ENCODE data around the gene IFNLR1. TPM values are rescaled to one million over a fixed set of nuclear protein-coding genes. Genes with fewer than 3 reads are reported as not detected.

The IFNLR1 gene
- total RNA-seq, 4 donors from 2014 or later: 10.4 to 16.4 (median 14.4) TPM

DNA sequence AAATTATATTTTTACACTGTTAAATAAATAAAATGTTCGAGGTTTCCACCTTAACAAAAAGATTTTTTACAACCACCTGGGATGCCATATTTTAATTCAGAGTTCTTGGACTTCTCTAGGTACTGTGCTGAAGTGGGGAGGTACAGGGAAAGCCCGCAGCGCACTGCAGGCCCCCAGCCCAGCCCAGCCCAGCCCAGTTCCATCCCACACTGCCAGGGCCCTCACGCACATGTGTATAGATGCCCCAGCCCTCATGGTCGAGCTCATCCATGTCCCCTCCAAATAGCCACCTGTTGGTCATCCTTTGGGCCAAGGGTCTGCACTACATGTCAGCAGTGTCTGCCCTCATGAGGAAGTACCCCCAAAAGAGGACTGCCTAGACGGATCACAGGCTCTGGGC, 63.5 kb downstream of the IFNLR1 start:
- DNase-seq (ENCODE audit: low spot score in 2 of 2): no peak
- intact Hi-C loops (cut with DNase I; ENCODE audit: low total_unique reads): no loop called here
- 77 to 89% methylated on average over 6 of the region's 6 CpGs for WGBS, 2 donors
- TF ChIP-seq POLR2A (IDR thresholded peaks at IDR 0.05): no peak
- TF ChIP-seq, protein P1, sequence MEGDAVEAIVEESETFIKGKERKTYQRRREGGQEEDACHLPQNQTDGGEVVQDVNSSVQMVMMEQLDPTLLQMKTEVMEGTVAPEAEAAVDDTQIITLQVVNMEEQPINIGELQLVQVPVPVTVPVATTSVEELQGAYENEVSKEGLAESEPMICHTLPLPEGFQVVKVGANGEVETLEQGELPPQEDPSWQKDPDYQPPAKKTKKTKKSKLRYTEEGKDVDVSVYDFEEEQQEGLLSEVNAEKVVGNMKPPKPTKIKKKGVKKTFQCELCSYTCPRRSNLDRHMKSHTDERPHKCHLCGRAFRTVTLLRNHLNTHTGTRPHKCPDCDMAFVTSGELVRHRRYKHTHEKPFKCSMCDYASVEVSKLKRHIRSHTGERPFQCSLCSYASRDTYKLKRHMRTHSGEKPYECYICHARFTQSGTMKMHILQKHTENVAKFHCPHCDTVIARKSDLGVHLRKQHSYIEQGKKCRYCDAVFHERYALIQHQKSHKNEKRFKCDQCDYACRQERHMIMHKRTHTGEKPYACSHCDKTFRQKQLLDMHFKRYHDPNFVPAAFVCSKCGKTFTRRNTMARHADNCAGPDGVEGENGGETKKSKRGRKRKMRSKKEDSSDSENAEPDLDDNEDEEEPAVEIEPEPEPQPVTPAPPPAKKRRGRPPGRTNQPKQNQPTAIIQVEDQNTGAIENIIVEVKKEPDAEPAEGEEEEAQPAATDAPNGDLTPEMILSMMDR (IDR thresholded peaks at IDR 0.05): no peak
- no peak overlapping the region for H3K4me3 ChIP-seq (ENCODE audit: low read depth, poor library complexity, severe bottlenecking)

GRCh38 chr1:24122776-24123175, 64.3 kb downstream of the IFNLR1 start:
- intact Hi-C loops (cut with DNase I; ENCODE audit: low total_unique reads): no loop called here
- 92 to 95% methylated on average over 7 of the region's 7 CpGs for WGBS, 2 donors
- DNase-seq (ENCODE audit: low spot score in 2 of 2): no peak
- no peak overlapping the region for H3K4me3 ChIP-seq (ENCODE audit: low read depth, poor library complexity, severe bottlenecking)
- TF ChIP-seq POLR2A (IDR thresholded peaks at IDR 0.05): no peak
- TF ChIP-seq, protein P1 (IDR thresholded peaks at IDR 0.05): no peak

- H3K4me3 ChIP-seq (ENCODE audit: low read depth, poor library complexity, severe bottlenecking): no peak overlapping the region
- no peak for DNase-seq (ENCODE audit: low spot score in 2 of 2)
- 89 to 91% methylated on average over 14 of the region's 14 CpGs for WGBS, 2 donors
- intact Hi-C loops (cut with DNase I; ENCODE audit: low total_unique reads): no loop called here
- TF ChIP-seq, protein P1 (IDR thresholded peaks at IDR 0.05): no peak
- no peak for TF ChIP-seq POLR2A (IDR thresholded peaks at IDR 0.05)
Measured at GRCh38 chr1:24121406-24121805, 65.7 kb downstream of the IFNLR1 start.

DNA sequence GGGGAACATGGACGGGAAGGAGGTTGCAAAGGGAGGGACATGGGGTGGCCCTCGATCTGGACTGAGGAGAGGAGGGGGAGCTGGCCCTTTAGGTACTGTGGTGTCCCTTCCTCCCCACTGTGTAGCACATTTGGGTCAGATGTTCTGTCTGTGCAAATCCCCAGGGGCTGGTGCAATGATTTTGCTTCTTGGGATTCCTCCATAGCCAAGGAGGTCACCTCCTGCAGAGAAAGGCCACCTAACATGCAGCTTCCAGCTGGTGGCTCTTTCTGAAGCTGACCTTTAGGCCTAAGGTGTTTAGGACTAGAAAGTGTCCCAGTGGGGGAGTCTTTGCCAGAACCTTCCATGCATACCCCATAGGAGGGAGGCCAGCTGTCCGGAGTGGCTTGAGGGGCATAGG, 66.1 kb downstream of the IFNLR1 start:
- H3K4me3 ChIP-seq (ENCODE audit: low read depth, poor library complexity, severe bottlenecking): no peak overlapping the region
- WGBS, 2 donors: 67 to 100% methylated on average over 1 to 3 of the region's 3 CpGs
- intact Hi-C loops (cut with DNase I; ENCODE audit: low total_unique reads): no loop called here
- DNase-seq (ENCODE audit: low spot score in 2 of 2): no peak
- TF ChIP-seq POLR2A (IDR thresholded peaks at IDR 0.05): no peak
- TF ChIP-seq, protein P1 (IDR thresholded peaks at IDR 0.05): no peak

DNA sequence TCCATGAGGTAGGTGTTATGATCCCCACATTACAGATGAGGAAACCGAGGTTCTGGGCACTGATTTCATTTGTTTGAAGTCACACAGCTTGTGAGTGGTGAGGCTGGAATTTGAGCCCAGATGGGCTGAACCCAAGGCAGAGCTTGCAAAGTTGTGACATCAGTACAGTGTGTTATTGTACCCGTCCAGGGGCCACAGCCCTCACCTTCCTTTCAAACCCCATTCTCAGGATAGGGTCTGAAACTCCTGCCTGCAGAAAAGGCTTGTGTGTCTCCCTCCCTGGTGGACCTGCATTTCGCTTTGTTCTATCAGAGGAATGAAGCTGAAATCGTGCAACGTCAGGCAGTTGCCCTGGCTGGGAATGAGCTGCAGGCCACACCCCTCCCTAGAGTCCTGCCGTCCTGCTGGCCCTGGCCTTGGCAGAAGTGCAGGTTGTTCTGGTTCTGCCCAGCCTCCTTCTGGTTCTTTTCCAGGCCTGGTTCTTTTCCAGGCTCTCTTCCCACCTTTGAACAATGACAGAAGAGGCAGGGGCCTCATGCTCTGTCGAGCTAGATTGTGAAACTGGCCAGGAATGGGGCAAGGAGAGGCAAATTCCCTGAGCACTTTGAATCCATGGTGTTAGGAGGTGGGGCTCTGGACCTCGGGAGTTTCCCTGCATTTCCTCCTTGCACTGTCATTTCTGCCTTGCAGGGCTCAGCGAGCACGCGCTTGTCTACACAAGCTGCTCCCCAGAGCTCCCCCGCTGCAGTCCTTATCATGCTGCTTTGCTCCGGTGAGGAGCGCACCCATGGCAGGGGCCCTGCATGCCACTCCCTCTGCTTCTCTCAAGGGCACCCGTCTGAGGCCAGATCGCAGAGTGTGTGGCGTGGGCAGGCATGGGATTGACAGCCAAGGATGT, 67.0 kb downstream of the IFNLR1 start:
- 23 to 32% methylated on average over 16 to 17 of the region's 17 CpGs for WGBS, 2 donors
- no peak overlapping the region for H3K4me3 ChIP-seq (ENCODE audit: low read depth, poor library complexity, severe bottlenecking)
- DNase-seq (ENCODE audit: low spot score in 2 of 2): no peak
- intact Hi-C loops (cut with DNase I; ENCODE audit: low total_unique reads): no loop called here
- TF ChIP-seq, protein P1 (IDR thresholded peaks at IDR 0.05): no peak
- TF ChIP-seq POLR2A (IDR thresholded peaks at IDR 0.05): no peak
